Ovary (tissue), 9 donors: ENCODE data around the gene CELF3. TPM values are rescaled to one million over a fixed set of nuclear protein-coding genes. Genes with fewer than 3 reads are reported as not detected.
"Not testable (repeated sequence)": the region's sequence is repeated elsewhere in the genome, so short reads cannot be mapped to it uniquely, and the experiment has no call there.

ENCODE experiments used
- DNase-seq, 5 donors: peaks; one replicate each; pipeline ENCODE4 v3.0.0-alpha.2; 2019 to 2020
- H3K27ac ChIP-seq, 2 donors: fragments of 200-600 bp; one replicate each; pipeline versions ENCODE4 v1.5.1 to v1.8.0; 2019 to 2022
- H3K27me3 ChIP-seq: fragments of 200-600 bp; one replicate; pipeline ENCODE4 v1.8.0; 2022
- H3K36me3 ChIP-seq: fragments of 200-600 bp; sonication (generic); one replicate; pipeline ENCODE4 v1.5.1; 2019
- H3K4me1 ChIP-seq: one replicate; pipeline ENCODE4 v1.8.1; 2013; ENCODE audit warnings: mild to moderate bottlenecking, moderate library complexity; ENCODE audit not compliant: insufficient read depth
- H3K4me3 ChIP-seq: fragments of 200-600 bp; sonication (generic); one replicate; pipeline ENCODE4 v1.5.1; 2017
- H3K9me3 ChIP-seq, 2 donors: fragments of 200-600 bp in 1 of 2; sonication (generic) in 1 of 2; one replicate each; pipeline versions ENCODE4 v1.5.1 to v1.8.1; 2013 to 2019; ENCODE audit warnings: mild to moderate bottlenecking in 1 of 2, moderate library complexity in 1 of 2
- CTCF ChIP-seq, 3 donors: fragments of 450-650 bp in 2 of 3; fragments of 200-600 bp in 1 of 3; IDR thresholded peaks; one replicate each; pipeline versions ENCODE4 v1.5.1 to v1.8.0; 2016 to 2022; ENCODE audit warnings: antibody characterized with exemption in 3 of 3, mild to moderate bottlenecking in 1 of 3
- EP300 ChIP-seq: sonication (generic); formaldehyde crosslinking; IDR thresholded peaks from one replicate; pipeline ENCODE4 v1.6.1; 2017; ENCODE audit warnings: antibody characterized with exemption
- POLR2A ChIP-seq: fragments of 450-650 bp; IDR thresholded peaks from one replicate; pipeline ENCODE4 v1.6.1; 2017; ENCODE audit warnings: antibody characterized with exemption, mild to moderate bottlenecking, moderate library complexity
- WGBS, 3 donors: extraction: QIAGEN DNeasy Blood & Tissue Kit in 1 of 3; methylation state at CpG; one replicate each; pipeline versions ENCODE4 v1.1.5 to v1.1.7; 2013 to 2017; 5-methylcytosine and 5-hydroxymethylcytosine counted together
- intact Hi-C, 4 donors: fragments of 100-400 bp; cut with DNase I; formaldehyde crosslinking; loops; one replicate each; pipeline versions ENCODE4 v1.11.0 to v1.15.1; 2022 to 2023
- polyA plus RNA-seq, 2 donors: library from polyadenylated mRNA; stranded (reverse); fragments of 200-250 nt in 1 of 2; fragments of 350-450 nt in 1 of 2; fragmentation: Illumina TruSeq in 1 of 2; extraction: RNeasy Lipid Tissue Mini Kit (QIAGEN cat#74804) in 1 of 2; gene quantifications; one replicate each; pipeline ENCODE4 v1.2.3, GENCODE V29; 2013 to 2014
- total RNA-seq, 7 donors: library from RNA; depleted of rRNA in 2 of 7; stranded (reverse); fragments of >200 nt in 2 of 7; fragmentation: NEBNext Ultra II Directional in 3 of 7; extraction: Animal tissue kit (Norgen Biotek cat#: 25700) in 3 of 7; gene quantifications; one replicate each; pipeline versions ENCODE4 v1.1.0 to v1.2.4, GENCODE V29; 2016 to 2023
- donor health status: DM: no; HTN: no; CAD: no; lungs with moderate emphysema.
- donor health status: DM: no; HTN: no; CAD: no.
- donor health status: Bipolar disorder and iron deficiency.
- donor health status: DM: yes; HTN: yes; CAD: no.
- donor health status: DM: no; HTN: no; CAD: no.
- donor health status: DM: yes; HTN: yes; CAD: no.

Gene CELF3
- total and polyA plus RNA-seq, 9 donors, result 0.57 TPM; not detected in 8

GRCh38 chr1:151689494-151689893 is 27.1 kb downstream of the CELF3 start:
- intact Hi-C loops, result no loop called here
- no peaks in the 10 kb centered on the region for H3K36me3 ChIP-seq
- 80 to 85% (median 80%) methylated on average over 4 of the region's 4 CpGs for WGBS, 3 donors
- no peaks in the 10 kb centered on the region for H3K9me3 ChIP-seq
- H3K4me1 ChIP-seq, result no peaks in the 10 kb centered on the region
- TF ChIP-seq POLR2A, result no peak
- TF ChIP-seq CTCF (IDR thresholded peaks at IDR 0.05), result no peak
- TF ChIP-seq EP300, result no peak
- H3K27ac ChIP-seq, result no peak overlapping the region
- DNase-seq, result no peak
- H3K4me3 ChIP-seq, result no peak overlapping the region
- H3K27me3 ChIP-seq, result no peaks in the 10 kb centered on the region

- H3K36me3 ChIP-seq, result no peaks in the 10 kb centered on the region
- no peak for TF ChIP-seq CTCF (IDR thresholded peaks at IDR 0.05)
- TF ChIP-seq POLR2A, result no peak
- TF ChIP-seq EP300, result no peak
- no peaks in the 10 kb centered on the region for H3K27me3 ChIP-seq
- no peaks in the 10 kb centered on the region for H3K4me1 ChIP-seq
- intact Hi-C loops, result no loop called here
- no peaks in the 10 kb centered on the region for H3K9me3 ChIP-seq
- no peak overlapping the region for H3K27ac ChIP-seq
- no peak overlapping the region for H3K4me3 ChIP-seq
- WGBS, 3 donors, result 89 to 95% (median 92%) methylated on average over 2 of the region's 2 CpGs
- DNase-seq, result no peak
Measured at GRCh38 chr1:151686561-151686960, 30.0 kb downstream of the CELF3 start.

DNA sequence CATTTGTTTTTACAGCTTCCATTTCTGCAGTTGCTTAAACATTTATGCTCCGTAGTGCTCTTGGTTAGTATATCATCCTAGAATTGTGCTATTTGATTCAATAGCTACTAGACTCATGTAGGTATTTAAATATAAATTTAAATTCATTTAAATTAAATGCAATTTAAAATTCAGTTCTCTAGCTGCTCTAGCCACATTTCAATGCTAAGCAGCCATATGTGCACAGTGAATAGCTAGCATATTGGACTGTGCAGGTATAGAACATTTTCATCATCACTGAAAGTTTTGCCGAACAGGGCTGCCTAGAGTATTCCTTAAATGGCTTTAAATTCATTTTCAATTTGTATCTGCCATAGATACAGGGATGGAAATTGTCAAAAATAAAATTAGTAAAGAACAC is 32.5 kb downstream of the CELF3 start:
- H3K27me3 ChIP-seq, result no peaks in the 10 kb centered on the region
- no peak for DNase-seq
- no peaks in the 10 kb centered on the region for H3K4me1 ChIP-seq
- no peak overlapping the region for H3K4me3 ChIP-seq
- WGBS, 3 donors, result 67 to 95% (median 72%) methylated on average over 2 of the region's 2 CpGs
- TF ChIP-seq EP300 (no peak), POLR2A (no peak), CTCF (IDR thresholded peaks at IDR 0.05) (no peak)
- H3K36me3 ChIP-seq, result no peaks in the 10 kb centered on the region
- H3K27ac ChIP-seq, result no peak overlapping the region
- H3K9me3 ChIP-seq, result no peaks in the 10 kb centered on the region
- intact Hi-C loops, result no loop called here

- H3K27me3 ChIP-seq, intact Hi-C loops, H3K4me3 ChIP-seq, H3K9me3 ChIP-seq, H3K4me1 ChIP-seq, H3K36me3 ChIP-seq, DNase-seq, H3K27ac ChIP-seq: not testable (repeated sequence)
- WGBS, 3 donors, result 86 to 93% (median 91%) methylated on average over 7 of the region's 7 CpGs
Measured at GRCh38 chr1:151682901-151683300, 33.7 kb downstream of the CELF3 start.

GRCh38 chr1:151681923-151682322 is 34.7 kb downstream of the CELF3 start:
- H3K9me3 ChIP-seq, result no peaks in the 10 kb centered on the region
- no peak overlapping the region for H3K27ac ChIP-seq
- TF ChIP-seq CTCF (IDR thresholded peaks at IDR 0.05), result no peak
- no peak for TF ChIP-seq EP300
- no peak for TF ChIP-seq POLR2A
- no peak for DNase-seq
- H3K27me3 ChIP-seq, result no peaks in the 10 kb centered on the region
- intact Hi-C loops, result no loop called here
- no peaks in the 10 kb centered on the region for H3K36me3 ChIP-seq
- no peak overlapping the region for H3K4me3 ChIP-seq
- H3K4me1 ChIP-seq, result no peaks in the 10 kb centered on the region
- 89 to 94% (median 89%) methylated on average over 2 of the region's 2 CpGs for WGBS, 3 donors
